ENCODE data around the gene PALD1. TPM values are rescaled to one million over a fixed set of nuclear protein-coding genes. Genes with fewer than 3 reads are reported as not detected.
A peak's percentile ranks its signal among the peaks of the same experiment; 100 is the strongest.

Gene PALD1
- total RNA-seq, 1 donor from 2014 or later, result 1.8 TPM

DNA sequence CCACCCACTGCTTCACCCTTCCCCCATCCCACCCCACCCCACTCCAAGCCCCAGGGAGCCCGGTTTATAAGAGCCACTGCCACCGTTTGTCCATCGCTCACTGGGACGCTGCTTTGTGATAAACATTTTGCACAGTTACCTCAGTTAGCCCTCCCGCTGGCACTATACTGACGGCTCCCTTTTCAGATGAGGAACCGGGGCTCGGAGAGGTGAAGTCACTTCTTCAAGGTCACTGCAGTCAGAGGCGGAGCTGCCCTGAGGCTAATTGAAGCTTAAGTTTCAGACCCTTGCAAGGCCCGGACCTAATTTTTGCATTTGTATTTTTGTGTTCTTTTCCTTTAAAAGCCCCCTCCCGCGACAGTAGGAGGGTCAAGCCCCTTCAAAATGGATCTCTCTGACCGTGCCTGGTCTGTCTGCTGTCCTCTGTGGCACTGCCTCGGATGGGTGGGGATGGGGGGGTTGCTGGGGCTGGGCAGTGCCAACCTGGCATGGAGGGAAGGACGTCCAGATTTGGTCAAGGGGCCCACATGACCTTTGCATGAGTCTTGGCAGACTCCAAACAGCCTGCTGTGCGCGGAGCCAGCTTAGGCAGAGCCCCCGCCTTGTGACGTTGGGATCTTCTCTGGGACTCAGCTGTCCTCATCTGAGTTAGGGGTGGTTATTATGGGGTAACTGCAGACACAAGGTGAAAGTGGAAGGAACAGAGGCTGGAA, 19.4 kb upstream of the PALD1 start:
- H3K4me2 ChIP-seq (ENCODE audit: low read length), result peak overlapping the region; percentile 81
- H3K36me3 ChIP-seq (ENCODE audit: insufficient read depth, low read length), result no peaks in the 10 kb centered on the region
- H3K4me3 ChIP-seq (ENCODE audit: insufficient read depth, low read depth, low read length), result no peak overlapping the region
- Mint-ChIP-seq H3K27ac (ENCODE audit: unreplicated experiment) (no peak overlapping the region), H3K36me3 (ENCODE audit: low read depth, unreplicated experiment) (no peaks in the 10 kb centered on the region), H3K9me3 (ENCODE audit: unreplicated experiment) (peaks cover 1% of the 10 kb centered on the region), H3K4me1 (ENCODE audit: low read depth, unreplicated experiment) (peaks cover 3% of the 10 kb centered on the region), H3K27me3 (ENCODE audit: low read depth, unreplicated experiment) (peaks cover 40% of the 10 kb centered on the region), H3K4me3 (ENCODE audit: unreplicated experiment) (no peak overlapping the region)
- no peaks in the 10 kb centered on the region for H3K9me3 ChIP-seq (ENCODE audit: insufficient read depth, low read depth, low read length)
- H3K79me2 ChIP-seq (ENCODE audit: insufficient read depth, low read length), result no peaks in the 10 kb centered on the region
- TF ChIP-seq EZH2 (IDR thresholded peaks at IDR 0.05; ENCODE audit: insufficient read depth, low read length), result no peak
- no peak for TF ChIP-seq CTCF (IDR thresholded peaks at IDR 0.05; ENCODE audit: insufficient read depth, low read depth, low read length)
- no peak for DNase-seq (ENCODE audit: low read depth)
- FAIRE-seq, result no peak
- no peak overlapping the region for H3K9ac ChIP-seq (ENCODE audit: low read length)
- no peak overlapping the region for H2AFZ ChIP-seq (ENCODE audit: low read depth, low read length)
- H4K20me1 ChIP-seq (ENCODE audit: insufficient read depth, low read length), result peaks cover 4% of the 10 kb centered on the region
- H3K27me3 ChIP-seq (ENCODE audit: insufficient read depth, low read length), result peaks cover 5% of the 10 kb centered on the region
- H3K4me1 ChIP-seq (ENCODE audit: insufficient read depth, low read length), result peaks cover 10% of the 10 kb centered on the region
- no peak overlapping the region for H3K27ac ChIP-seq (ENCODE audit: low read depth, low read length)

GRCh38 chr10:70459774-70460490, 18.6 kb upstream of the PALD1 start:
- H4K20me1 ChIP-seq (ENCODE audit: insufficient read depth, low read length), result peaks cover 4% of the 10 kb centered on the region
- Mint-ChIP-seq H3K27ac (ENCODE audit: unreplicated experiment) (no peak overlapping the region), H3K36me3 (ENCODE audit: low read depth, unreplicated experiment) (no peaks in the 10 kb centered on the region), H3K9me3 (ENCODE audit: unreplicated experiment) (peaks cover 1% of the 10 kb centered on the region), H3K4me3 (ENCODE audit: unreplicated experiment) (no peak overlapping the region), H3K4me1 (ENCODE audit: low read depth, unreplicated experiment) (peaks cover 3% of the 10 kb centered on the region), H3K27me3 (ENCODE audit: low read depth, unreplicated experiment) (peaks cover 40% of the 10 kb centered on the region)
- H3K4me2 ChIP-seq (ENCODE audit: low read length), result no peak overlapping the region
- peaks cover 10% of the 10 kb centered on the region for H3K4me1 ChIP-seq (ENCODE audit: insufficient read depth, low read length)
- H3K27ac ChIP-seq (ENCODE audit: low read depth, low read length), result no peak overlapping the region
- no peak overlapping the region for H3K4me3 ChIP-seq (ENCODE audit: insufficient read depth, low read depth, low read length)
- no peaks in the 10 kb centered on the region for H3K9me3 ChIP-seq (ENCODE audit: insufficient read depth, low read depth, low read length)
- H2AFZ ChIP-seq (ENCODE audit: low read depth, low read length), result no peak overlapping the region
- DNase-seq (ENCODE audit: low read depth) (no peak), FAIRE-seq (no peak)
- peaks cover 5% of the 10 kb centered on the region for H3K27me3 ChIP-seq (ENCODE audit: insufficient read depth, low read length)
- TF ChIP-seq CTCF (IDR thresholded peaks at IDR 0.05; ENCODE audit: insufficient read depth, low read depth, low read length), result no peak
- TF ChIP-seq EZH2 (IDR thresholded peaks at IDR 0.05; ENCODE audit: insufficient read depth, low read length), result no peak
- H3K79me2 ChIP-seq (ENCODE audit: insufficient read depth, low read length), result no peaks in the 10 kb centered on the region
- no peaks in the 10 kb centered on the region for H3K36me3 ChIP-seq (ENCODE audit: insufficient read depth, low read length)
- no peak overlapping the region for H3K9ac ChIP-seq (ENCODE audit: low read length)
